ENCODE measurements around the gene NDUFS2. TPM values are rescaled to one million over a fixed set of nuclear protein-coding genes. Genes with fewer than 3 reads are reported as not detected.
A peak's percentile ranks its signal among the peaks of the same experiment; 100 is the strongest.

Gene NDUFS2
- total and polyA plus RNA-seq, 2 of the 8 experiments (the other 6 are each of a cell fraction or from before 2014, with no cell fraction given) = 95.1 to 113 TPM

DNA sequence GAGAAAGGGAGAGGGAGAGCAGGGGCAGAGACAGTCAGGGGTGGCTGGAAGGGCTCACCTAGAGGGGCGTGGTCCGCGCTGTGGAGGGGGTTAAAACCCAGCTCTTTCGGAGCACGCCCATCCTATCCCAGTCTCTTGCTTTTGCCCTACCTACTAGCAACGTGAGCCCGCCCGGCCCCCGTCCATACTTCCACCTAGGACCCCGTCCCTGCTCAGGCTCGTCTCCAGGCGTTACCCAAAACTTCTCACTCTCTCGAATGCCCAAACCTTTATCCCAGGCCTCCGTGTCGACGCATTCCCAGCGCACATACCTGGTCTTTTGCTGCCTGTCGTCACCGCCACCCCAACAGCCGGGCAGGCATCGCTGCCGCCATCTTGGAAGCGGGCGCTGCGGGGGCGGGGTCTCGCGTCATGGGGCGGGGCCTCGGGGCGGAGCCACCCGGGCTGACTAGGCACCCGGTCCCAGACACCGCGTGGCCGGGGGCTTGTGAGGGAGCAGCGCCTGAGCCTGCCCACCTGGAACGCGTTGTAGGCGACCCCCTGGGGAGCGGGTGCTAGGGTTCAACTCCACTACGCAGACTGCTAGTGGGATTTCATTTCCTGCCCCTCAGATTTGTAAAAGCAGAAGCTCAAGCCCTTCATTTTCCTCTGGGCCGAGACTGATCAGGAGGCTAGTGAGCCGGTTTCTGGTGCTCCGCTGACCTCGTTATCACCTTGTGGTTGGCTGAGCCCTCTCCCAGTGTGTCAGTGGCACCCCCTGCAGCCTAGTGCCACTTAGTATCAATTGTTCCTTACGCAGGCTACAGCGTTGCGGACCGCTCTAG is 24.8 kb upstream of the NDUFS2 start, which contains the start of gene B4GALT3:
TSS of gene B4GALT3 (minus strand) at position 396 of the 824 bp plus-strand sequence. CDS start 1,447 bp downstream, outside the sequence.
- Histone ChIP-seq H4K8ac (ENCODE audit: extremely low read depth, insufficient read depth, low read length) (peak within 1 kb of the TSS; percentile 91), H4K91ac (replicated peaks; ENCODE audit: insufficient read length, low read length) (peak within 1 kb of the TSS; percentile 40), H3K9me3 (ENCODE audit: insufficient read depth in 2 of 2, low read depth in 1 of 2, low read length in 1 of 2) (no peaks in the 10 kb centered on the region), H2BK12ac (ENCODE audit: low read depth, low read length) (peak within 1 kb of the TSS; percentile 83), H3K4me3 (ENCODE audit: extremely low read depth in 1 of 4, insufficient read depth in 2 of 4, low read depth in 3 of 4, low read length in 4 of 4) (peak within 1 kb of the TSS; percentile 66 to 96 (median 84)), H2BK120ac (replicated peaks; ENCODE audit: low read depth, low read length) (no peak within 1 kb of the TSS), H4K5ac (ENCODE audit: insufficient read length, low read depth, low read length) (peak within 1 kb of the TSS; percentile 94), H3K4ac (replicated peaks; ENCODE audit: insufficient read length, low read depth, low read length) (peak within 1 kb of the TSS; percentile 62), H2BK5ac (ENCODE audit: low read depth, low read length) (peak within 1 kb of the TSS; percentile 99), H3K27me3 (replicated peaks in 1 of 4; ENCODE audit: control insufficient read depth in 3 of 4, extremely low read depth in 1 of 4, insufficient read depth in 3 of 4, low read length in 3 of 4) (no peaks in the 10 kb centered on the region), H3K23ac (ENCODE audit: insufficient read length) (no peak within 1 kb of the TSS), H2BK15ac (ENCODE audit: low read length) (peak within 1 kb of the TSS; percentile 99; the same call in 1 of the 2 replicates), H2AK5ac (ENCODE audit: low read depth, low read length) (no peak within 1 kb of the TSS), H3K4me1 (replicated peaks in 1 of 4; ENCODE audit: control insufficient read depth in 3 of 4, insufficient read depth in 4 of 4, low read length in 3 of 4) (peaks cover 0 to 13% (median under 1%) of the 10 kb centered on the region in 4 experiments; a peak in 3 of 7 replicates), H3K18ac (ENCODE audit: extremely low read depth, low read length) (peak within 1 kb of the TSS; percentile 100), H3K14ac (ENCODE audit: insufficient read length) (no peak within 1 kb of the TSS), H2BK20ac (ENCODE audit: low read length) (no peak within 1 kb of the TSS), H3K27ac (ENCODE audit: low read depth, low read length) (peak within 1 kb of the TSS; percentile 88), H3K79me1 (ENCODE audit: low read depth, low read length) (peaks cover 4% of the 10 kb centered on the region), H3K23me2 (ENCODE audit: low read depth, low read length) (peaks cover 2% of the 10 kb centered on the region; the same call in 1 of the 2 replicates), H3K56ac (replicated peaks; ENCODE audit: insufficient read length, low read depth, low read length) (peak within 1 kb of the TSS; percentile 65), H3K4me2 (ENCODE audit: insufficient read depth in 1 of 2, low read depth in 2 of 2, low read length in 2 of 2) (peak within 1 kb of the TSS; percentile 61 to 93), H4K20me1 (replicated peaks in 1 of 2; ENCODE audit: control insufficient read depth in 1 of 2, insufficient read depth in 2 of 2, low read length in 2 of 2) (peaks cover 0 to 6% of the 10 kb centered on the region in 2 experiments), H2AFZ (ENCODE audit: low read length) (peak within 1 kb of the TSS; percentile 96), H3K9ac (replicated peaks in 1 of 4; ENCODE audit: extremely low read depth in 1 of 4, low read depth in 3 of 4, low read length in 3 of 4) (peak within 1 kb of the TSS in 3 of 4 experiments; percentile 81 to 83 (median 82); a peak in 6 of 7 replicates), H3K36me3 (ENCODE audit: control insufficient read depth in 2 of 4, insufficient read depth in 4 of 4, low read length in 3 of 4) (peaks cover 5 to 31% (median 14%) of the 10 kb centered on the region in 4 experiments; a peak in 6 of 8 replicates), H3K79me2 (ENCODE audit: control insufficient read depth in 1 of 2, insufficient read depth in 2 of 2, low read length in 2 of 2) (peaks cover 0 to 4% of the 10 kb centered on the region in 2 experiments; a peak in 1 of 4 replicates)
- 2% methylated on average over 41 of the region's 50 CpGs; no CpG with 5 or more reads in 1 of the 2 experiments for WGBS, 2 experiments (ENCODE audit: extremely low coverage in 1 of 2, insufficient coverage in 1 of 2, insufficient read length in 1 of 2, insufficient replicate concordance in 2 of 2, low coverage in 1 of 2, low lambda C conversion rate in 2 of 2, missing lambda C conversion rate in 1 of 2)
- ChIA-PET POLR2A (ENCODE audit: partially characterized antibody) (interaction anchor here (0.7 to 4.0 kb wide), 22 partner anchors 11 to 263 kb away, joined by 3 to 51 read pairs (median 4); partner anchors contain the start of genes ADAMTS4, APOA2, DEDD and F11R), CTCF (ENCODE audit: partially characterized antibody) (interaction anchor here (0.6 to 2.8 kb wide), 12 partner anchors 9 to 1308 kb away, joined by 3 to 27 read pairs (median 3); partner anchors contain the start of genes ADAMTS4, NDUFS2, PPOX and TOMM40L)
- FAIRE-seq = no peak
- peak in 1 of 2 experiments; percentile 100 for DNase-seq (ENCODE audit: low read depth in 1 of 2, low spot score in 2 of 2)
- TF ChIP-seq BCL11A (IDR thresholded peaks at IDR 0.05; ENCODE audit: low read depth in 2 of 2, low read length in 2 of 2) = no peak
- no peak for TF ChIP-seq KDM5A (IDR thresholded peaks at IDR 0.05; ENCODE audit: low read length)
- peak; percentile 93 for TF ChIP-seq POLR2AphosphoS5 (IDR thresholded peaks at IDR 0.05; ENCODE audit: low read depth, low read length)
- no peak; the same call in 1 of the 2 replicates for TF ChIP-seq CHD2 (IDR thresholded peaks at IDR 0.05; ENCODE audit: low read length)
- TF ChIP-seq YY1 (IDR thresholded peaks at IDR 0.05; ENCODE audit: low read depth, low read length) = peak; percentile 99
- no peak for TF ChIP-seq TEAD4 (IDR thresholded peaks at IDR 0.05; ENCODE audit: low read depth, low read length)
- TF ChIP-seq TAF1 (IDR thresholded peaks at IDR 0.05; ENCODE audit: low read depth, low read length) = peak; percentile 89
- no peak for TF ChIP-seq BACH1 (IDR thresholded peaks at IDR 0.05; ENCODE audit: low read length)
- TF ChIP-seq TAF7 (optimal IDR thresholded peaks at IDR 0.05; ENCODE audit: borderline replicate concordance, low read depth, low read length) = no peak
- TF ChIP-seq GABPA (IDR thresholded peaks at IDR 0.05; ENCODE audit: borderline replicate concordance, insufficient read depth, low read length) = no peak
- 0 out of 2 replicates have a peak, but pooled peaks have one; percentile 31 for TF ChIP-seq JUND (IDR thresholded peaks at IDR 0.05; ENCODE audit: low read length)
- TF ChIP-seq SUZ12 (IDR thresholded peaks at IDR 0.05; ENCODE audit: low read length) = no peak

All from H1 (cell line).